HepG2 (cell line): ENCODE measurements around the gene EGFL8.

Experiments
- CTCF ChIP-seq: sonication (generic); formaldehyde crosslinking; IDR thresholded peaks from 2 replicates; pipeline ENCODE4 v1.5.0; 2020; ENCODE audit warnings: mild to moderate bottlenecking, missing genetic modification reagents, moderate library complexity
- DBP ChIP-seq: sonication (generic); formaldehyde crosslinking; IDR thresholded peaks from 2 replicates; pipeline ENCODE4 v1.4.0; 2020; ENCODE audit warnings: missing genetic modification reagents; ENCODE audit errors: not compliant biosample characterization
- KDM5B ChIP-seq: sonication (generic); formaldehyde crosslinking; IDR thresholded peaks from 2 replicates; pipeline ENCODE4 v1.4.0; 2020; ENCODE audit warnings: missing genetic modification reagents, mild to moderate bottlenecking, borderline replicate concordance
- TP53 ChIP-seq: sonication (generic); formaldehyde crosslinking; conservative IDR thresholded peaks from 2 replicates; pipeline ENCODE4 v1.4.0; 2020; ENCODE audit warnings: missing genetic modification reagents
- ZFY ChIP-seq: sonication (generic); formaldehyde crosslinking; IDR thresholded peaks from 2 replicates; pipeline ENCODE4 v1.4.0; 2020; ENCODE audit warnings: missing genetic modification reagents

DNA sequence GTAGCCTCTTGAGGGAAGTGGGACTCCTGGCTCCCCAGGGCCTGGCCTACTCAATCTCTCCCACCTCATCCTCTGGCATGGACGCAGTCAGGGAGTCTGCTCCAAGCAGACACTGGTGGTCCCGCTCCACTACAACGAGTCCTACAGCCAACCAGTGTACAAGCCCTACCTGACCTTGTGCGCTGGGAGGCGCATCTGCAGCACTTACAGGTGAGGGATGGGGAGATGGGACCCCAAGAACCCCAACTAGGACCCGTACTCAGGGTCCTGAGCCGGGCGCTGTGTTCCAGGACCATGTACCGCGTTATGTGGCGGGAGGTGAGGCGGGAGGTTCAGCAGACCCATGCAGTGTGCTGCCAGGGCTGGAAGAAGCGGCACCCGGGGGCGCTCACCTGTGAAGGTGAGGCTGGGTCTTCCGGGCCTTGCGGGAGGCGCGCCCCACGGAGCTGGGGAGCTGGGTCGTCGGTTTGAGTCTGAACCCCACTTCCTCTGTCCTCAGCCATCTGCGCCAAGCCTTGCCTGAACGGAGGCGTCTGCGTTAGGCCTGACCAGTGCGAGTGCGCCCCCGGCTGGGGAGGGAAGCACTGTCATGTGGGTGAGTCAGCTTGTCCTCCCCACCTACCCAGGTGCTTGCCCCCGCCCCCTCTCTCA is 2.1 kb downstream of the EGFL8 start:
- TF ChIP-seq CTCF (CRISPR knock-in tag) = peak; percentile 41
- TF ChIP-seq KDM5B (CRISPR knock-in tag) = no peak
- no peak for TF ChIP-seq TP53 (CRISPR knock-in tag)
- TF ChIP-seq ZFY (CRISPR knock-in tag) = no peak
- TF ChIP-seq DBP (CRISPR knock-in tag) = no peak
